NCI-H774 (cell line): ENCODE results near the gene GPAT2.
"Not testable (repeated sequence)": the region's sequence is repeated elsewhere in the genome, so short reads cannot be mapped to it uniquely, and the experiment has no call there.

Source experiments
- DNase-seq: peaks from one replicate; lab custom pipeline; 2025; lab: John Stamatoyannopoulos, UW

The GPAT2 gene

GRCh38 chr2:96064760-96065159 lies 30.0 kb upstream of the GPAT2 start:
- not testable (repeated sequence) for DNase-seq

GRCh38 chr2:96064047-96064675 lies 29.4 kb upstream of the GPAT2 start:
- DNase-seq: not testable (repeated sequence)

GRCh38 chr2:96063116-96063899 lies 28.6 kb upstream of the GPAT2 start:
- DNase-seq: not testable (repeated sequence)

GRCh38 chr2:96062483-96062882 lies 27.8 kb upstream of the GPAT2 start:
- DNase-seq: not testable (repeated sequence)

GRCh38 chr2:96061901-96062300 lies 27.2 kb upstream of the GPAT2 start:
- DNase-seq: not testable (repeated sequence)

- DNase-seq: not testable (repeated sequence)
Measured at GRCh38 chr2:96061197-96061817, 26.6 kb upstream of the GPAT2 start.

- DNase-seq: not testable (repeated sequence)
Measured at GRCh38 chr2:96060325-96060724, 25.6 kb upstream of the GPAT2 start.

GRCh38 chr2:96059443-96059842 lies 24.7 kb upstream of the GPAT2 start:
- not testable (repeated sequence) for DNase-seq

GRCh38 chr2:96055830-96056229 lies 21.1 kb upstream of the GPAT2 start:
- DNase-seq: not testable (repeated sequence)

- DNase-seq: not testable (repeated sequence)
Measured at GRCh38 chr2:96054537-96054936, 19.8 kb upstream of the GPAT2 start.

GRCh38 chr2:96053385-96053784 lies 18.7 kb upstream of the GPAT2 start:
- not testable (repeated sequence) for DNase-seq

- not testable (repeated sequence) for DNase-seq
Measured at GRCh38 chr2:96052632-96053031, 17.9 kb upstream of the GPAT2 start.

- DNase-seq: not testable (repeated sequence)
Measured at GRCh38 chr2:96049917-96050262, 15.2 kb upstream of the GPAT2 start.

GRCh38 chr2:96049049-96049916 lies 14.6 kb upstream of the GPAT2 start:
- DNase-seq: not testable (repeated sequence)

- DNase-seq: not testable (repeated sequence)
Measured at GRCh38 chr2:96035554-96035953, 838 bp upstream of the GPAT2 start.

GRCh38 chr2:96033997-96034396 lies 719 bp downstream of the GPAT2 start:
- DNase-seq: not testable (repeated sequence)

- not testable (repeated sequence) for DNase-seq
Measured at GRCh38 chr2:96027725-96028325, 6.9 kb downstream of the GPAT2 start.

GRCh38 chr2:96025755-96026154 lies 9.0 kb downstream of the GPAT2 start:
- DNase-seq: not testable (repeated sequence)

GRCh38 chr2:96025194-96025492 lies 9.6 kb downstream of the GPAT2 start:
- no peak for DNase-seq

- no peak for DNase-seq
Measured at GRCh38 chr2:96024336-96025193, 10.2 kb downstream of the GPAT2 start.

GRCh38 chr2:96023701-96024100 lies 11.0 kb downstream of the GPAT2 start:
- not testable (repeated sequence) for DNase-seq
